ENCODE results near the gene AP4S1.
"Not testable (repeated sequence)": the region's sequence is repeated elsewhere in the genome, so short reads cannot be mapped to it uniquely, and the experiment has no call there.

The AP4S1 gene

GRCh38 chr14:31043379-31043778 is 17.9 kb downstream of the AP4S1 start:
- DNase-seq (ENCODE audit: low spot score) = no peak

- DNase-seq (ENCODE audit: low spot score) = no peak
These were observed 20.1 kb downstream of the AP4S1 start for GRCh38 chr14:31045501-31046080.

- peak; percentile 39 for DNase-seq (ENCODE audit: low spot score)
These were observed 22.1 kb downstream of the AP4S1 start for GRCh38 chr14:31047503-31047902.

GRCh38 chr14:31051023-31051422 is 25.6 kb downstream of the AP4S1 start:
- no peak for DNase-seq (ENCODE audit: low spot score)

GRCh38 chr14:31051511-31051910 is 26.1 kb downstream of the AP4S1 start:
- DNase-seq (ENCODE audit: low spot score) = no peak

- not testable (repeated sequence) for DNase-seq (ENCODE audit: low spot score)
These were observed 27.6 kb downstream of the AP4S1 start for GRCh38 chr14:31052905-31053586.

- no peak for DNase-seq (ENCODE audit: low spot score)
These were observed 31.6 kb downstream of the AP4S1 start for GRCh38 chr14:31057035-31057434.

- DNase-seq (ENCODE audit: low spot score) = no peak
These were observed 32.4 kb downstream of the AP4S1 start for GRCh38 chr14:31057701-31058364.

- DNase-seq (ENCODE audit: low spot score) = peak; percentile 97
These were observed 33.9 kb downstream of the AP4S1 start for GRCh38 chr14:31059152-31059924.

GRCh38 chr14:31060253-31060875 is 34.9 kb downstream of the AP4S1 start:
- peak; percentile 51 for DNase-seq (ENCODE audit: low spot score)

- DNase-seq (ENCODE audit: low spot score) = not testable (repeated sequence)
These were observed 37.5 kb downstream of the AP4S1 start for GRCh38 chr14:31062908-31063307.

- no peak for DNase-seq (ENCODE audit: low spot score)
These were observed 42.8 kb downstream of the AP4S1 start for GRCh38 chr14:31068235-31068634.

GRCh38 chr14:31069343-31069742 is 43.9 kb downstream of the AP4S1 start:
- DNase-seq (ENCODE audit: low spot score) = no peak

GRCh38 chr14:31070431-31070830 is 45.0 kb downstream of the AP4S1 start:
- no peak for DNase-seq (ENCODE audit: low spot score)

- DNase-seq (ENCODE audit: low spot score) = no peak
These were observed 45.7 kb downstream of the AP4S1 start for GRCh38 chr14:31071151-31071550.

GRCh38 chr14:31075144-31075543 is 49.7 kb downstream of the AP4S1 start:
- no peak for DNase-seq (ENCODE audit: low spot score)

GRCh38 chr14:31078766-31079165 is 53.3 kb downstream of the AP4S1 start:
- no peak for DNase-seq (ENCODE audit: low spot score)

- DNase-seq (ENCODE audit: low spot score) = peak; percentile 41
These were observed 54.6 kb downstream of the AP4S1 start for GRCh38 chr14:31080056-31080455.

GRCh38 chr14:31080484-31080883 is 55.0 kb downstream of the AP4S1 start:
- DNase-seq (ENCODE audit: low spot score) = peak; percentile 77

- DNase-seq (ENCODE audit: low spot score) = no peak
These were observed 58.3 kb downstream of the AP4S1 start for GRCh38 chr14:31083781-31084180.

GRCh38 chr14:31084385-31084784 is 58.9 kb downstream of the AP4S1 start:
- no peak for DNase-seq (ENCODE audit: low spot score)

GRCh38 chr14:31085027-31085426 is 59.6 kb downstream of the AP4S1 start:
- no peak for DNase-seq (ENCODE audit: low spot score)
